Mucosa of gallbladder (tissue), 1 donor: ENCODE data around the gene DPAGT1. TPM values are rescaled to one million over a fixed set of nuclear protein-coding genes. Genes with fewer than 3 reads are reported as not detected.
"Not testable (repeated sequence)": the region's sequence is repeated elsewhere in the genome, so short reads cannot be mapped to it uniquely, and the experiment has no call there.

Experiments
- DNase-seq: peaks from one replicate; pipeline ENCODE4 v3.0.0-alpha.2; 2020; ENCODE audit warnings: low spot score
- total RNA-seq: library from RNA; stranded (reverse); gene quantifications from one replicate; pipeline ENCODE4 v1.2.1, GENCODE V29; 2021
- donor health status: DM: no; HTN: no; CAD: no.

Gene DPAGT1
- total RNA-seq, 1 donor from 2014 or later = 65.9 TPM

GRCh38 chr11:119115484-119116234 is 14.0 kb upstream of the DPAGT1 start:
- peak; percentile 40 for DNase-seq

GRCh38 chr11:119114351-119114750 is 12.7 kb upstream of the DPAGT1 start:
- no peak for DNase-seq

- DNase-seq = no peak
Observed at GRCh38 chr11:119113716-119114115, 12.1 kb upstream of the DPAGT1 start.

GRCh38 chr11:119112314-119113020 is 10.8 kb upstream of the DPAGT1 start:
- no peak for DNase-seq

GRCh38 chr11:119111361-119111925 is 9.8 kb upstream of the DPAGT1 start:
- DNase-seq = no peak

- DNase-seq = no peak
Observed at GRCh38 chr11:119110439-119110838, 8.8 kb upstream of the DPAGT1 start.

- DNase-seq = no peak
Observed at GRCh38 chr11:119109843-119110242, 8.2 kb upstream of the DPAGT1 start.

- DNase-seq = no peak
Observed at GRCh38 chr11:119108857-119109221, 7.2 kb upstream of the DPAGT1 start.

- DNase-seq = no peak
Observed at GRCh38 chr11:119108146-119108856, 6.6 kb upstream of the DPAGT1 start.

GRCh38 chr11:119107538-119108145 is 6.0 kb upstream of the DPAGT1 start:
- no peak for DNase-seq

GRCh38 chr11:119106564-119107537 is 5.2 kb upstream of the DPAGT1 start, which contains the start of gene C2CD2L:
C2CD2L (plus strand) TSS chr11:119107344; CDS start chr11:119107742, 398 bp downstream.
- peak; percentile 87 for DNase-seq

- DNase-seq = no peak
Observed at GRCh38 chr11:119103793-119104192, 2.1 kb upstream of the DPAGT1 start.

- DNase-seq = not testable (repeated sequence)
Observed at GRCh38 chr11:119103161-119103664, 1.6 kb upstream of the DPAGT1 start.

GRCh38 chr11:119100994-119101758 is 477 bp downstream of the DPAGT1 start:
- DNase-seq = no peak

- no peak for DNase-seq
Observed at GRCh38 chr11:119100246-119100970, 1.2 kb downstream of the DPAGT1 start.

GRCh38 chr11:119099711-119100110 is 1.9 kb downstream of the DPAGT1 start:
- DNase-seq = no peak

- DNase-seq = peak; percentile 100
Observed at GRCh38 chr11:119095066-119095880, 6.4 kb downstream of the DPAGT1 start.

GRCh38 chr11:119094816-119095065 is 6.9 kb downstream of the DPAGT1 start:
- peak; percentile 85 for DNase-seq
